ENCODE measurements around the gene GSTK1.
A peak's percentile ranks its signal among the peaks of the same experiment; 100 is the strongest.
"Not testable (repeated sequence)": the region's sequence is repeated elsewhere in the genome, so short reads cannot be mapped to it uniquely, and the experiment has no call there.

The GSTK1 gene

DNA sequence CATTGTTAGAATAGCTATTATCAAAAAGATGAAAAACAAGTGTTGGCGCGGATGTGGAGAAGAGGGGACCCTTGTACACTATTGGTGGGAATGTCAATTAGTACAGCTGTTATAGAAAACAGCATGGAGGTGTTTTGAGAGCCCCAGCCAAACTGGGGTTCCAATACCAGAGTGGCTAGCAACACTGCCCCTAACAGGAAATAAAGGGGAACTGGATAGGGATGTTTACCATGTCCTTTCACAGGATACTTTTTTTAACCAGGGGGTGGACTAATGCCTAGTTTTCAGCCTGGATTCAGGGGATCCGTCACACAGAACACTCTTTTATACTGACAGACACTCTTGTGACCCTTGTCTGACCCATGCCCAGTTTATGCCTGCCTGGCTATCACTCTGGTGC, 6.9 kb upstream of the GSTK1 start:
- Mint-ChIP-seq H3K36me3 (ENCODE audit: low read depth) (peaks cover 4% of the 10 kb centered on the region), H3K9me3 (peaks cover 20% of the 10 kb centered on the region), H3K27ac (no peak overlapping the region), H3K4me1 (no peaks in the 10 kb centered on the region), H3K4me3 (no peak overlapping the region), H3K27me3 (ENCODE audit: low read depth) (no peaks in the 10 kb centered on the region)
- TF ChIP-seq CTCF (IDR thresholded peaks at IDR 0.05; ENCODE audit: unreplicated experiment in 3 of 3) = no peak

DNA sequence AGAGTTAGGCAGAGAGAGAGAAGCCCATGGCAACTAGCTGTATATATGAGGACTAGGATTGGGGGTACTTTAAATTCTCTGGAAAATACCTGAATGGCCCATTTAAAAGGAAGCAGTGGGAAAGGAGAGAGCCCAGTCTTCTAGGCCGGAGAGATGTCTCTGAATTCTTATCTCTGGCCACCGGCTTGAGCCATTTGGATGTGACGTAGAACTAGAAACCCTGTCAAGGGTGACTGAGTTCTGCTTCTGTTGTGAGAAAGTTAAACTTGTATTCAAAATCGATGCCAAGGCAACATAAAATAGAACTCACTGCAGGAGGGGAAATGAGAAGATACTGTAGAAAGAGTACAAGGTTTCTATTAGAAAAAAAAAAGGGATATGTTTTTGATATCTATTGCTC, 6.3 kb upstream of the GSTK1 start:
- H3K27me3 Mint-ChIP-seq (ENCODE audit: low read depth) = no peaks in the 10 kb centered on the region
- peaks cover 20% of the 10 kb centered on the region for H3K9me3 Mint-ChIP-seq
- no peak overlapping the region for H3K4me3 Mint-ChIP-seq
- H3K36me3 Mint-ChIP-seq (ENCODE audit: low read depth) = peaks cover 4% of the 10 kb centered on the region
- H3K4me1 Mint-ChIP-seq = no peaks in the 10 kb centered on the region
- TF ChIP-seq CTCF (IDR thresholded peaks at IDR 0.05; ENCODE audit: unreplicated experiment in 3 of 3) = no peak
- H3K27ac Mint-ChIP-seq = no peak overlapping the region

GRCh38 chr7:143257501-143257900, 5.7 kb upstream of the GSTK1 start:
- no peaks in the 10 kb centered on the region for H3K27me3 Mint-ChIP-seq (ENCODE audit: low read depth)
- peaks cover 4% of the 10 kb centered on the region for H3K36me3 Mint-ChIP-seq (ENCODE audit: low read depth)
- no peak overlapping the region for H3K4me3 Mint-ChIP-seq
- H3K4me1 Mint-ChIP-seq = no peaks in the 10 kb centered on the region
- no peak overlapping the region for H3K27ac Mint-ChIP-seq
- peaks cover 15% of the 10 kb centered on the region for H3K9me3 Mint-ChIP-seq
- TF ChIP-seq CTCF (IDR thresholded peaks at IDR 0.05; ENCODE audit: unreplicated experiment in 3 of 3) = no peak

- Mint-ChIP-seq H3K27me3 (ENCODE audit: low read depth) (no peaks in the 10 kb centered on the region), H3K4me3 (no peak overlapping the region), H3K27ac (no peak overlapping the region), H3K9me3 (peaks cover 6% of the 10 kb centered on the region), H3K36me3 (ENCODE audit: low read depth) (no peaks in the 10 kb centered on the region), H3K4me1 (peaks cover 4% of the 10 kb centered on the region)
- no peak for TF ChIP-seq CTCF (IDR thresholded peaks at IDR 0.05; ENCODE audit: unreplicated experiment in 3 of 3)
Measured at GRCh38 chr7:143258831-143259230, 4.4 kb upstream of the GSTK1 start.

DNA sequence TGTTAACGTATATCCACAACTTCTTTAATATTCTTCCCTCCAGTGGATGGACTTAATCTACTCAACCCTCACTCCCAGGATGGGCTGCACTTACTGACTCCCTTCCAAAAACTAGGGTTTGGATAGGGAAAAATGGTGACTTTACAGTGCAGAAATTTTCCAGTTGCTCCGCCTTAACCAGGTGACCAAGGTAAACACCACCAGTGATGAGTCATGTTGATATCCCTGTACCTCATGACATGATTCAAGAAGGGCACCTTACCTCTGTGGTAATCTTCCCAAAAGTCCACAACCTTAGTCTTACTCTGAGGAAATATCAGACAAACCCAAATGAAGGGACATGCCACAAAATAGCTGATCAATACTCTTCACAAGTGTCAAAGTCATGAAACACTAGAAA, 3.5 kb upstream of the GSTK1 start:
- no peak overlapping the region for H3K27ac Mint-ChIP-seq
- no peak for TF ChIP-seq CTCF (IDR thresholded peaks at IDR 0.05; ENCODE audit: unreplicated experiment in 3 of 3)
- H3K27me3 Mint-ChIP-seq (ENCODE audit: low read depth) = no peaks in the 10 kb centered on the region
- peaks cover 5% of the 10 kb centered on the region for H3K36me3 Mint-ChIP-seq (ENCODE audit: low read depth)
- no peaks in the 10 kb centered on the region for H3K9me3 Mint-ChIP-seq
- peaks cover 12% of the 10 kb centered on the region for H3K4me1 Mint-ChIP-seq
- H3K4me3 Mint-ChIP-seq = peak overlapping the region in 1 of 3 experiments; percentile 15

DNA sequence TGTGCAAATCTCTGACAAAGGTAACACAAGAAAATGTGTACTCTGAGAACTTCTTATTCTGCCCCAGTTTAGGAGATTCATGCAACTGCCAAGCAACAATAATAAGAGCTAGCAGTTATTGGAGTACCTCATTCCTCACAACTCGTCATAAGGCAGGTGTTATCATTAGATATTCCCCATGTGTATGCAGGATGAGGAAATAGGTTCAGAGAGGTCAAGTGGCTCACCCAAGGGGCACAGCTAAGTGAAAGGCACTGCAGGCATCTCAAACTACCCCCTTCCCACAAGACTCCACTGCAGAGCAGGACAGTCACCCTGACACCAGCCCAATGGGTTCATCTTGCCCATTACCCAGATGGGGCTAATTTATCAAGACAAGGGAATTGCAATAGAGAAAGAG, 1.3 kb upstream of the GSTK1 start:
- TF ChIP-seq CTCF (IDR thresholded peaks at IDR 0.05; ENCODE audit: unreplicated experiment in 3 of 3) = no peak
- Mint-ChIP-seq H3K4me3 (peak overlapping the region; percentile 80 to 98 (median 91)), H3K36me3 (ENCODE audit: low read depth) (peaks cover 10% of the 10 kb centered on the region), H3K9me3 (no peaks in the 10 kb centered on the region), H3K27me3 (ENCODE audit: low read depth) (no peaks in the 10 kb centered on the region), H3K4me1 (peaks cover 17% of the 10 kb centered on the region), H3K27ac (peak overlapping the region in 1 of 3 experiments; percentile 72)

GRCh38 chr7:143264196-143264568, 941 bp downstream of the GSTK1 start:
- not testable (repeated sequence) for H3K27me3 Mint-ChIP-seq (ENCODE audit: low read depth); H3K9me3 Mint-ChIP-seq
- Mint-ChIP-seq H3K36me3 (ENCODE audit: low read depth) (peaks cover 24% of the 10 kb centered on the region), H3K4me3 (peak overlapping the region; percentile 91 to 98 (median 97)), H3K4me1 (peaks cover 17% of the 10 kb centered on the region), H3K27ac (peak overlapping the region; percentile 88 to 97 (median 93))

Measured in nephron (organoid).